Neuronal stem cell (in vitro differentiated cells): ENCODE results near the gene CERK.
"Not testable (repeated sequence)": the region's sequence is repeated elsewhere in the genome, so short reads cannot be mapped to it uniquely, and the experiment has no call there.

Experiments
- DNase-seq: peaks from one replicate; pipeline ENCODE4 v3.0.0-alpha.2; 2013; ENCODE audit warnings: low spot score
- H2AFZ ChIP-seq: one replicate; pipeline ENCODE4 v1.6.1; 2013; ENCODE audit warnings: mild to moderate bottlenecking, low read length, inconsistent platforms
- H2AK5ac ChIP-seq: 2 replicates; pipeline ENCODE4 v1.6.1; 2013; ENCODE audit warnings: low read depth, mild to moderate bottlenecking, inconsistent platforms, low read length, moderate library complexity, mixed read lengths
- H2BK120ac ChIP-seq: 2 replicates; pipeline ENCODE4 v1.6.1; 2013; ENCODE audit warnings: low read depth, mild to moderate bottlenecking, inconsistent platforms, low read length, moderate library complexity, mixed read lengths
- H2BK12ac ChIP-seq: one replicate; pipeline ENCODE4 v1.6.1; 2013; ENCODE audit warnings: low read length, inconsistent platforms
- H2BK15ac ChIP-seq: 2 replicates; pipeline ENCODE4 v1.6.1; 2013; ENCODE audit warnings: mild to moderate bottlenecking, low read length, inconsistent platforms, mixed read lengths
- H2BK5ac ChIP-seq: one replicate; pipeline ENCODE4 v1.6.1; 2013; ENCODE audit warnings: inconsistent platforms, mild to moderate bottlenecking, low read length, moderate library complexity
- H3K14ac ChIP-seq: one replicate; pipeline ENCODE4 v1.6.1; 2013; ENCODE audit warnings: low read length, inconsistent platforms
- H3K18ac ChIP-seq: 2 replicates; pipeline ENCODE4 v1.6.1; 2013; ENCODE audit warnings: low read length, inconsistent platforms
- H3K23ac ChIP-seq: 2 replicates; pipeline ENCODE4 v1.6.1; 2013; ENCODE audit warnings: low read depth, mild to moderate bottlenecking, mixed read lengths, low read length, inconsistent platforms; ENCODE audit not compliant: poor library complexity
- H3K27ac ChIP-seq: replicated peaks from 3 replicates; pipeline ENCODE4 v1.5.1; 2013; ENCODE audit warnings: low read length, inconsistent platforms
- H3K27me3 ChIP-seq, 3 experiments: 2 replicates each; pipeline ENCODE4 v1.6.1; 2013; ENCODE audit warnings: low read length in 3 of 3, mild to moderate bottlenecking in 2 of 3, inconsistent platforms in 1 of 3, low read depth in 1 of 3, mixed read lengths in 1 of 3, moderate library complexity in 1 of 3; ENCODE audit not compliant: control insufficient read depth in 3 of 3, insufficient read depth in 3 of 3
- H3K36me3 ChIP-seq, 2 donors: replicated peaks in 1 of 2; 2 replicates each; pipeline ENCODE4 v1.6.1; 2013; ENCODE audit warnings: low read length in 2 of 2; ENCODE audit not compliant: control insufficient read depth in 2 of 2, insufficient read depth in 2 of 2
- H3K4ac ChIP-seq: 2 replicates; pipeline ENCODE4 v1.6.1; 2013; ENCODE audit warnings: inconsistent platforms, mild to moderate bottlenecking, low read length, moderate library complexity
- H3K4me1 ChIP-seq, 2 donors: 1 replicate in 1 of 2; 2 replicates in 1 of 2; pipeline ENCODE4 v1.6.1; 2013; ENCODE audit warnings: low read length in 2 of 2, low read depth in 1 of 2; ENCODE audit not compliant: control insufficient read depth in 2 of 2, insufficient read depth in 1 of 2
- H3K4me2 ChIP-seq: one replicate; pipeline ENCODE4 v1.6.1; 2013; ENCODE audit warnings: mild to moderate bottlenecking, low read length, inconsistent platforms; ENCODE audit not compliant: insufficient read depth, poor library complexity, severe bottlenecking
- H3K4me3 ChIP-seq, 2 donors: 2 replicates each; pipeline ENCODE4 v1.5.1; 2013; ENCODE audit warnings: low read length in 2 of 2, mild to moderate bottlenecking in 2 of 2, inconsistent platforms in 1 of 2, moderate library complexity in 1 of 2
- H3K79me1 ChIP-seq: one replicate; pipeline ENCODE4 v1.6.1; 2013; ENCODE audit warnings: low read depth, mild to moderate bottlenecking, inconsistent platforms, low read length, moderate library complexity
- H3K9ac ChIP-seq: one replicate; pipeline ENCODE4 v1.6.1; 2013; ENCODE audit warnings: mild to moderate bottlenecking, low read depth, low read length, inconsistent platforms; ENCODE audit not compliant: poor library complexity
- H3K9me3 ChIP-seq, 2 donors: replicated peaks in 1 of 2; 2 replicates each; pipeline versions ENCODE3 to v1.6.1; 2013; ENCODE audit warnings: low read length in 2 of 2, mild to moderate bottlenecking in 2 of 2, inconsistent platforms in 1 of 2, low read depth in 1 of 2, mixed read lengths in 1 of 2, moderate library complexity in 1 of 2; ENCODE audit not compliant: control insufficient read depth in 2 of 2, insufficient read depth in 1 of 2
- H4K8ac ChIP-seq: one replicate; pipeline ENCODE4 v1.6.1; 2013; ENCODE audit warnings: low read depth, mild to moderate bottlenecking, inconsistent platforms, low read length, moderate library complexity
- H4K91ac ChIP-seq: one replicate; pipeline ENCODE4 v1.6.1; 2013; ENCODE audit warnings: low read length, low read depth, mild to moderate bottlenecking, inconsistent platforms; ENCODE audit not compliant: poor library complexity
- WGBS, 2 donors: extraction: QIAGEN DNeasy Blood & Tissue Kit; methylation state at CpG; one replicate each; pipeline ENCODE4 v1.1.7; 2013; ENCODE audit warnings: missing lambda C conversion rate in 2 of 2, mixed read lengths in 1 of 2; ENCODE audit not compliant: insufficient read length in 2 of 2, insufficient replicate concordance in 1 of 2; ENCODE audit errors: extremely low coverage in 2 of 2; 5-methylcytosine and 5-hydroxymethylcytosine counted together

The CERK gene

DNA sequence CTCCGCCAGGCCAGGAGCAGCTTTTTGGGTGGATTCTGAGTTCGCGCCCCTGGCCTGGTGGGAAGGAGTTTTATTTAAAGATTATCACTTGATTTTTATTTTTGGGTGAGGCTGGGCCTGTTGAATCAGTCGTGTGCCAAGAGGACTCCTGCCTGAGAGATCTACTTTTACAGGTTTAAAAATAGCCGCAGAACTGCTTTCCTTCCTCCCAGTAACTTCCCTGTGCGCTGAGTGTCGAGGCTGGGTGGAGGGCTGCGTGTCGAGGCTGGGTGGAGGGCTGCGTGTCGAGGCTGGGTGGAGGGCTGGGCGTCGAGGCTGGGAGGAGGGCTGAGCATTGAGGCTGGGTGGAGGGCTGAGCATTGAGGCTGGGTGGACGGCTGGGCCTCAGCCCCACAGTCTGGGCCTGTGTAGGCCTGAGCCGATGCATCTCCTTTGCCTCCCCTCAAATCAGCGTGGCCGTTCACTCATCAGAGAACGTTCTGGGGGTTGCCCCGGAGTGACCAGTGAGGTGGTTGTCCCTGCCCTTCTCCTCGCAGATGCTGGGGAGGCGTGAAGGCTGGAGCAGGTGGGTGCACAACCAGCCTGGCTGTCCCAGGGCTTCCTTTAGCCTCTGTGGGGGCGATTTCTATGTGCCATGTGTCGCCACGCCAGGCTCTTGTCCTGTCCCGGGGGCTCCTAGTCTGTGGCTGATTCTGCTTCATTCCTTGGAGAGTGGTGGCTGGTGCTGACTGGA is 87.8 kb downstream of the CERK start:
- H4K8ac ChIP-seq: no peak overlapping the region
- no peak overlapping the region for H3K4me3 ChIP-seq
- H2AFZ ChIP-seq: no peak overlapping the region
- H3K4ac ChIP-seq: no peak overlapping the region
- peaks cover 2% of the 10 kb centered on the region for H3K79me1 ChIP-seq
- WGBS, 2 donors: no CpG with 5 or more reads among the region's 25 CpGs
- H3K23ac ChIP-seq: no peak overlapping the region
- no peak overlapping the region for H3K4me2 ChIP-seq
- H3K27me3 ChIP-seq: no peaks in the 10 kb centered on the region
- no peak overlapping the region for H3K14ac ChIP-seq
- no peak overlapping the region for H2AK5ac ChIP-seq
- H2BK12ac ChIP-seq: no peak overlapping the region
- peaks cover 0 to 2% of the 10 kb centered on the region in 2 donors for H3K9me3 ChIP-seq
- H3K9ac ChIP-seq: peak overlapping the region; percentile 9
- peaks cover 8 to 15% of the 10 kb centered on the region in 2 donors for H3K4me1 ChIP-seq
- H3K27ac ChIP-seq: no peak overlapping the region
- H2BK15ac ChIP-seq: no peak overlapping the region
- H2BK5ac ChIP-seq: no peak overlapping the region
- DNase-seq: no peak
- H2BK120ac ChIP-seq: no peak overlapping the region
- peak overlapping the region; percentile 65 for H3K18ac ChIP-seq
- H4K91ac ChIP-seq: no peak overlapping the region
- no peaks in the 10 kb centered on the region for H3K36me3 ChIP-seq

DNA sequence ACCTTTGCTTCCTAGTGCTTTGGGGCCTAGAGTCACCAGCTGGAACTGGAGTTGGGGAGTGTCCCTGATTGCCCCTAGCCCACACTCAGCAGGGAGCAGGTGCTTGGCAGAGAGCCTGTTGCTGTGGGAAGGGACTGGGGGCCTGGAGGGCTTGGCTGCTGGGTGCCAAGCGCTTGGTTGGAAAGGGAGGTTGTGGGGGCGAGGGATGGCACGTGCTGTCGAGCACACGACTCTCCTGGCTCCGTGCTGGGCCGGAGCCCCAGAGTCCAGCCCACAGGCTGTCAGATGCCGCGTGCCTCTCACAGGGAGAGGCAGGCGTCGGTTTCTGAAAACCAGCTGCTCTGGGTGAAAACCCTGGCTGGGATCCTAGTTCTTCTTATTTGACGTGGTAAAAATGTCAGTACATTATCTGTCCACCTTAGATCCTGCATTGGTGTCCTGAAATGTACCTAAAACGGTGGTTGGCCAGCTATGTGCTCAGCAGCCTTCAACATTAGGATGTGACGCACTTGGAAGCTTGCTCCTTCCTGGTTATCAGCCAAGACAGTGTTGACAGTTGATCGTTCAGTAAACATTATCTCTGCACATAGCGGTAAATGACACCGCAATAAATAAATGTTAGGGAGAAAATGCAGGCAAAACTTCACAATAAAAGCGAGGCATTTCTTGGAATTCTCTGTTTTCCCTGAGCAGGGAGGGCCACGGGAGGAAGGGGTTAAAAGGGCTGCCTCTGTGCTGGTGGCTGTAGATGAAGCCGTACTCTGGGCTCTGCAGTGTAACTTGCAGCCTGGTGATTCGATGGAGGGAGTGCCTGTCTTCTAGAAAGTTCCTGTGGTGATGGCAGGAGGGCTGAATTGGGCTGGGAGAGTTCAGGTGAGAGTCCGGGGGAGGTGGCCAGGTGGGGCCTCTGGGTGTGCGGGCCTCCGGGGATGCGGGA is 88.6 kb downstream of the CERK start:
- no CpG with 5 or more reads among the region's 25 CpGs for WGBS, 2 donors
- Histone ChIP-seq H3K4ac (no peak overlapping the region), H3K27ac (no peak overlapping the region)

DNA sequence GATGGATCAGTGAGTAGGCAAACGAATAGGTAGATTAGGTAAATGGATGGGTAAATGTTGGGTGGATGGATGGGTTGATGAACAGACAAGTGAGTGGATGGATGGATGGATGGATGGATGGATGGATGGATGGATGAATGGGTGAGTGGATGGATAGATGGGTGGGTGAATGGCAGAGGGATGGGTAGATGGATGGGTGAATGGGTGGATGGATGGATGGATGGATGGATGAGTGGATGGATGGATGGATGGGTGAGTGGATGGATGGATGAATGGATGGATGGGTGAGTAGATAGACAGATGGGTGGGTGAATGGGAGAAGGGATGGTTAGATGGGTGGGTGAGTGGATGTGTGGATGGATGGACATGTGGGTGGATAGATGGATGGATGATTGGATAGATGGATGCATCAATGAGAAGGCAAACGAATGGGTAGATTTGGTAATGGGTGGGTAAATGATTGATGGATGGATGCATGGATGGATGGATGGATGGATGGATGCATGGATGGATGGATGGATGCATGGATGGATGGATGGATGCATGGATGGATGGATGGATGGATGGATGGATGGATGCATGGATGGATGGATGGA is 89.7 kb downstream of the CERK start:
- peaks cover 8 to 15% of the 10 kb centered on the region in 2 donors for H3K4me1 ChIP-seq
- H3K9ac ChIP-seq: not testable (repeated sequence)

More for the DNA sequence above, 88.6 kb downstream of the CERK start:
- no peak overlapping the region for H2BK12ac ChIP-seq
- no peak overlapping the region for H2BK5ac ChIP-seq
- no peak overlapping the region for H2BK120ac ChIP-seq
- H2BK15ac ChIP-seq: no peak overlapping the region
- H3K4me1 ChIP-seq: peaks cover 8 to 15% of the 10 kb centered on the region in 2 donors
- H3K27me3 ChIP-seq: no peaks in the 10 kb centered on the region
- H3K9ac ChIP-seq: no peak overlapping the region
- H2AK5ac ChIP-seq: no peak overlapping the region
- no peak overlapping the region for H3K18ac ChIP-seq
- H4K8ac ChIP-seq: no peak overlapping the region
- peak overlapping the region; percentile 22 for H3K23ac ChIP-seq
- no peak overlapping the region for H3K4me2 ChIP-seq
- peaks cover 2% of the 10 kb centered on the region for H3K79me1 ChIP-seq
- no peak overlapping the region for H3K14ac ChIP-seq
- no peak overlapping the region for H2AFZ ChIP-seq
- no peak overlapping the region for H4K91ac ChIP-seq
- no peak overlapping the region for H3K4me3 ChIP-seq
- DNase-seq: no peak
- peaks cover 0 to 2% of the 10 kb centered on the region in 2 donors for H3K9me3 ChIP-seq
- H3K36me3 ChIP-seq: no peaks in the 10 kb centered on the region

More for the DNA sequence above, 89.7 kb downstream of the CERK start:
- H3K4me2 ChIP-seq, H4K8ac ChIP-seq, H2AFZ ChIP-seq, DNase-seq, H3K9me3 ChIP-seq, H2BK15ac ChIP-seq, H3K27ac ChIP-seq, H2AK5ac ChIP-seq, H2BK5ac ChIP-seq, H2BK12ac ChIP-seq, H3K27me3 ChIP-seq, H3K79me1 ChIP-seq, H3K36me3 ChIP-seq, H2BK120ac ChIP-seq, H4K91ac ChIP-seq, H3K4ac ChIP-seq, H3K14ac ChIP-seq, H3K23ac ChIP-seq, H3K4me3 ChIP-seq, H3K18ac ChIP-seq: not testable (repeated sequence)
- WGBS, 2 donors: 100% methylated on average over 1 of the region's 2 CpGs; no CpG with 5 or more reads in 1 of the 2 donors
